ENCODE results near the gene KLHL9.

KLHL9 gene

GRCh38 chr9:21333226-21333625 is 2.0 kb downstream of the KLHL9 start:
- TF ChIP-seq TCF4 (CRISPR knock-in tag; IDR thresholded peaks at IDR 0.05; ENCODE audit: borderline replicate concordance) (no peak), ZC3H10 (CRISPR knock-in tag; IDR thresholded peaks at IDR 0.05) (no peak), ZFP30 (CRISPR knock-in tag; IDR thresholded peaks at IDR 0.05) (no peak), SNAI2 (CRISPR knock-in tag; IDR thresholded peaks at IDR 0.05) (no peak), ZNF565 (CRISPR knock-in tag; conservative IDR thresholded peaks at IDR 0.05; ENCODE audit: low read depth) (no peak), CREB5 (CRISPR knock-in tag; IDR thresholded peaks at IDR 0.05; ENCODE audit: low read depth) (no peak), BACH2 (CRISPR knock-in tag; IDR thresholded peaks at IDR 0.05; ENCODE audit: borderline replicate concordance) (no peak), CSDC2 (CRISPR knock-in tag; IDR thresholded peaks at IDR 0.05) (no peak), ZNF8 (CRISPR knock-in tag; IDR thresholded peaks at IDR 0.05) (no peak), TOX (CRISPR knock-in tag; IDR thresholded peaks at IDR 0.05; ENCODE audit: borderline replicate concordance) (no peak), ZFP3 (CRISPR knock-in tag; IDR thresholded peaks at IDR 0.05) (no peak), OSR1 (CRISPR knock-in tag; IDR thresholded peaks at IDR 0.05) (no peak), ESRRG (CRISPR knock-in tag; IDR thresholded peaks at IDR 0.05) (no peak), ZNF70 (CRISPR knock-in tag; IDR thresholded peaks at IDR 0.05) (no peak)
- TF ChIP-seq, protein P1, sequence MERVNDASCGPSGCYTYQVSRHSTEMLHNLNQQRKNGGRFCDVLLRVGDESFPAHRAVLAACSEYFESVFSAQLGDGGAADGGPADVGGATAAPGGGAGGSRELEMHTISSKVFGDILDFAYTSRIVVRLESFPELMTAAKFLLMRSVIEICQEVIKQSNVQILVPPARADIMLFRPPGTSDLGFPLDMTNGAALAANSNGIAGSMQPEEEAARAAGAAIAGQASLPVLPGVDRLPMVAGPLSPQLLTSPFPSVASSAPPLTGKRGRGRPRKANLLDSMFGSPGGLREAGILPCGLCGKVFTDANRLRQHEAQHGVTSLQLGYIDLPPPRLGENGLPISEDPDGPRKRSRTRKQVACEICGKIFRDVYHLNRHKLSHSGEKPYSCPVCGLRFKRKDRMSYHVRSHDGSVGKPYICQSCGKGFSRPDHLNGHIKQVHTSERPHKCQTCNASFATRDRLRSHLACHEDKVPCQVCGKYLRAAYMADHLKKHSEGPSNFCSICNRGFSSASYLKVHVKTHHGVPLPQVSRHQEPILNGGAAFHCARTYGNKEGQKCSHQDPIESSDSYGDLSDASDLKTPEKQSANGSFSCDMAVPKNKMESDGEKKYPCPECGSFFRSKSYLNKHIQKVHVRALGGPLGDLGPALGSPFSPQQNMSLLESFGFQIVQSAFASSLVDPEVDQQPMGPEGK (CRISPR knock-in tag; IDR thresholded peaks at IDR 0.05; ENCODE audit: borderline replicate concordance): no peak
- no peak for ATAC-seq

- TF ChIP-seq, protein P2, sequence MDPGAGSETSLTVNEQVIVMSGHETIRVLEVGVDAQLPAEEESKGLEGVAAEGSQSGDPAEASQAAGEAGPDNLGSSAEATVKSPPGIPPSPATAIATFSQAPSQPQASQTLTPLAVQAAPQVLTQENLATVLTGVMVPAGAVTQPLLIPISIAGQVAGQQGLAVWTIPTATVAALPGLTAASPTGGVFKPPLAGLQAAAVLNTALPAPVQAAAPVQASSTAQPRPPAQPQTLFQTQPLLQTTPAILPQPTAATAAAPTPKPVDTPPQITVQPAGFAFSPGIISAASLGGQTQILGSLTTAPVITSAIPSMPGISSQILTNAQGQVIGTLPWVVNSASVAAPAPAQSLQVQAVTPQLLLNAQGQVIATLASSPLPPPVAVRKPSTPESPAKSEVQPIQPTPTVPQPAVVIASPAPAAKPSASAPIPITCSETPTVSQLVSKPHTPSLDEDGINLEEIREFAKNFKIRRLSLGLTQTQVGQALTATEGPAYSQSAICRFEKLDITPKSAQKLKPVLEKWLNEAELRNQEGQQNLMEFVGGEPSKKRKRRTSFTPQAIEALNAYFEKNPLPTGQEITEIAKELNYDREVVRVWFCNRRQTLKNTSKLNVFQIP (CRISPR knock-in tag; IDR thresholded peaks at IDR 0.05; ENCODE audit: borderline replicate concordance, low read depth): no peak
- TF ChIP-seq ZC3H10 (CRISPR knock-in tag; IDR thresholded peaks at IDR 0.05) (no peak), GLIS3 (CRISPR knock-in tag; IDR thresholded peaks at IDR 0.05) (no peak), BACH2 (CRISPR knock-in tag; IDR thresholded peaks at IDR 0.05; ENCODE audit: borderline replicate concordance) (no peak), ZFP30 (CRISPR knock-in tag; IDR thresholded peaks at IDR 0.05) (no peak), OSR1 (CRISPR knock-in tag; IDR thresholded peaks at IDR 0.05) (no peak), RARB (CRISPR knock-in tag; IDR thresholded peaks at IDR 0.05) (no peak), CSDC2 (CRISPR knock-in tag; IDR thresholded peaks at IDR 0.05) (no peak), PPARA (CRISPR knock-in tag; IDR thresholded peaks at IDR 0.05; ENCODE audit: borderline replicate concordance) (no peak), CSRNP3 (CRISPR knock-in tag; IDR thresholded peaks at IDR 0.05) (no peak), TSHZ2 (CRISPR knock-in tag; IDR thresholded peaks at IDR 0.05) (no peak), TOX (CRISPR knock-in tag; IDR thresholded peaks at IDR 0.05; ENCODE audit: borderline replicate concordance) (no peak), ZNF70 (CRISPR knock-in tag; IDR thresholded peaks at IDR 0.05) (no peak), ZNF565 (CRISPR knock-in tag; conservative IDR thresholded peaks at IDR 0.05; ENCODE audit: low read depth) (no peak), ZNF8 (CRISPR knock-in tag; IDR thresholded peaks at IDR 0.05) (no peak), SNAI2 (CRISPR knock-in tag; IDR thresholded peaks at IDR 0.05) (no peak), TCF4 (CRISPR knock-in tag; IDR thresholded peaks at IDR 0.05; ENCODE audit: borderline replicate concordance) (no peak)
- TF ChIP-seq, protein P1 (CRISPR knock-in tag; IDR thresholded peaks at IDR 0.05; ENCODE audit: borderline replicate concordance): no peak
Observed at GRCh38 chr9:21331676-21332402, 3.4 kb downstream of the KLHL9 start.

More at GRCh38 chr9:21331676-21332402, 3.4 kb downstream of the KLHL9 start:
- no peak for ATAC-seq
